GM12878 (cell line): ENCODE results near the gene VWA8. TPM values are rescaled to one million over a fixed set of nuclear protein-coding genes. Genes with fewer than 3 reads are reported as not detected.

Experiments used
- ATAC-seq: fragments of 200-7000 bp; cut with Tn5 transposase; 3 replicates; pipeline ENCODE4 v1.9.1; 2020; ENCODE audit warnings: mild to moderate bottlenecking, moderate library complexity
- BruUV-seq: library from RNA; stranded (reverse); fragments of 400-500 nt; replicated peaks from 2 replicates; lab custom pipeline; 2021; lab: Mats Ljungman, UMichigan
- CTCF ChIA-PET: fragments of 300-600 bp; sonication (Branson Sonifier 250); formaldehyde crosslinking; extraction: SDS; loops from one replicate; lab custom pipeline; 2021; ENCODE audit warnings: inconsistent platforms; lab: Yijun Ruan, JAX
- POLR2A ChIA-PET: fragments of 350-600 bp; formaldehyde crosslinking; extraction: SDS; loops from one replicate; lab custom pipeline; 2021; ENCODE audit warnings: inconsistent platforms; lab: Charles Lee
- RAD21 ChIA-PET: fragments of 300-600 bp; sonication (Branson Sonifier 250); formaldehyde crosslinking; loops from one replicate; lab custom pipeline; 2023; ENCODE audit warnings: antibody characterized with exemption; ENCODE audit not compliant: unreplicated experiment; lab: Charles Lee
- SMC1A ChIA-PET: fragments of 300-600 bp; sonication (Branson Sonifier 250); formaldehyde crosslinking; loops from one replicate; lab custom pipeline; 2023; ENCODE audit not compliant: unreplicated experiment, uncharacterized antibody; lab: Charles Lee
- DNase-seq: peaks from one replicate; pipeline ENCODE4 v3.0.0-alpha.2; 2011; ENCODE audit warnings: low read depth, low spot score
- FAIRE-seq: peaks from 3 replicates; lab custom pipeline; 2011; peaks lifted over from hg19 to GRCh38; lab: Jason Lieb, UNC
- H2AFZ ChIP-seq: 2 replicates; pipeline ENCODE4 v1.6.0; 2011; ENCODE audit warnings: low read depth, low read length, control low read depth; ENCODE audit not compliant: control insufficient read depth
- H3K27ac ChIP-seq: 2 replicates; pipeline ENCODE4 v1.5.1; 2011; ENCODE audit warnings: control low read depth; ENCODE audit not compliant: control insufficient read depth, insufficient read depth
- H3K27me3 ChIP-seq, 2 experiments: replicated peaks in 1 of 2; 2 replicates each; pipeline versions ENCODE4 v1.6.0 to v1.6.1; 2011; ENCODE audit warnings: low read length in 1 of 2; ENCODE audit not compliant: control insufficient read depth in 2 of 2, insufficient read depth in 2 of 2
- H3K36me3 ChIP-seq, 2 experiments: 2 replicates each; pipeline ENCODE4 v1.5.1; 2011; ENCODE audit warnings: low read length in 1 of 2; ENCODE audit not compliant: control insufficient read depth in 2 of 2, insufficient read depth in 2 of 2
- H3K4me1 ChIP-seq: 2 replicates; pipeline ENCODE4 v1.6.1; 2011; ENCODE audit warnings: mild to moderate bottlenecking, low read length, moderate library complexity, mixed read lengths; ENCODE audit not compliant: control insufficient read depth, insufficient read depth
- H3K4me2 ChIP-seq: 2 replicates; pipeline ENCODE4 v1.6.0; 2011; ENCODE audit warnings: control low read depth; ENCODE audit not compliant: control insufficient read depth, insufficient read depth
- H3K4me3 ChIP-seq: fragments of 200-600 bp; sonication (generic); 2 replicates; pipeline ENCODE4 v1.5.1; 2016
- H3K79me2 ChIP-seq: 2 replicates; pipeline ENCODE4 v1.6.0; 2011; ENCODE audit warnings: low read length; ENCODE audit not compliant: control insufficient read depth, insufficient read depth
- H3K9ac ChIP-seq: 2 replicates; pipeline ENCODE4 v1.8.0; 2011; ENCODE audit warnings: low read length, control low read depth, mixed read lengths; ENCODE audit not compliant: control insufficient read depth, insufficient read depth
- H3K9me3 ChIP-seq: replicated peaks from 3 replicates; pipeline ENCODE4 v1.5.1; 2011; ENCODE audit warnings: mild to moderate bottlenecking, low read length; ENCODE audit not compliant: control insufficient read depth, insufficient read depth
- H4K20me1 ChIP-seq: 2 replicates; pipeline ENCODE4 v1.6.0; 2011; ENCODE audit not compliant: control insufficient read depth, insufficient read depth
- NR2F1 ChIP-seq: fragments of 450-650 bp; conservative IDR thresholded peaks from 2 replicates; pipeline ENCODE4 v1.6.1; 2017; ENCODE audit warnings: mild to moderate bottlenecking
- PAX8 ChIP-seq: fragments of 450-650 bp; IDR thresholded peaks from 2 replicates; pipeline ENCODE4 v1.6.1; 2017; ENCODE audit warnings: mild to moderate bottlenecking, moderate library complexity
- POLR2AphosphoS2 ChIP-seq: IDR thresholded peaks from 2 replicates; pipeline ENCODE4 v1.6.1; 2011; ENCODE audit warnings: low read depth, mild to moderate bottlenecking, low read length, improper control_type of control experiment, moderate library complexity
- SKIL ChIP-seq: fragments of 450-650 bp; IDR thresholded peaks from 2 replicates; pipeline ENCODE4 v1.6.1; 2017; ENCODE audit warnings: mild to moderate bottlenecking, low read depth, inconsistent platforms; ENCODE audit not compliant: poor library complexity, severe bottlenecking
- WGBS: methylation state at CpG from one replicate; pipeline ENCODE4 v1.1.6; 2016; ENCODE audit warnings: low lambda C conversion rate; ENCODE audit not compliant: insufficient replicate concordance, insufficient coverage; ENCODE audit errors: missing lambda C conversion rate; 5-methylcytosine and 5-hydroxymethylcytosine counted together
- in situ Hi-C: fragments of 300-500 bp; cut with MboI; formaldehyde crosslinking; loops from 9 replicates; pipeline ENCODE4 v1.14.3; 2018; ENCODE audit warnings: mixed read lengths
- intact Hi-C: fragments of 100-400 bp; cut with micrococcal nuclease; formaldehyde crosslinking; loops from one replicate; pipeline ENCODE4 v1.14.2; 2022; ENCODE audit not compliant: unreplicated experiment
- polyA plus RNA-seq, 11 experiments: library from polyadenylated mRNA; depleted of rRNA in 4 of 11; unstranded in 6 of 11; stranded (reverse) in 5 of 11; fragments of >200 nt; fragmentation: Nextera tagmentation in 4 of 11; fragmentation: Illumina TruSeq in 1 of 11; extraction: Ambion mirVana in 4 of 11; extraction: Trizol in 1 of 11; gene quantifications; 1 replicate in 1 of 11; 2 replicates in 10 of 11; pipeline versions ENCODE4 v1.2.1 to v1.2.3, GENCODE V29; 2011 to 2016; ENCODE audit warnings: inconsistent platforms in 2 of 11, missing spikeins in 2 of 11, low read depth in 1 of 11
- total RNA-seq, 4 experiments: library from RNA; depleted of rRNA in 3 of 4; stranded (reverse); fragments of >200 nt in 3 of 4; fragmentation: Illumina TruSeq in 1 of 4; extraction: Trizol in 1 of 4; gene quantifications; 2 replicates each; pipeline versions ENCODE4 v1.2.1 to v1.2.3, GENCODE V29; 2013 to 2021
- TF ChIP-seq, protein P1 (sequence below): fragments of 450-650 bp; IDR thresholded peaks from 2 replicates; pipeline ENCODE4 v1.6.1; 2016; ENCODE audit warnings: mild to moderate bottlenecking
- TF ChIP-seq, protein P2 (sequence below): IDR thresholded peaks from 2 replicates; pipeline ENCODE4 v1.6.1; 2011; ENCODE audit warnings: borderline replicate concordance, low read depth, mild to moderate bottlenecking, moderate library complexity, mixed read lengths, low read length; ENCODE audit not compliant: insufficient read depth; ENCODE audit errors: extremely low read length
- TF ChIP-seq, protein P3 (sequence below): fragments of 450-650 bp; IDR thresholded peaks from 2 replicates; pipeline ENCODE4 v1.6.1; 2016; ENCODE audit warnings: mild to moderate bottlenecking, moderate library complexity, borderline replicate concordance

Gene VWA8
- total and polyA plus RNA-seq, 10 of the 15 experiments (the other 5 are each of a cell fraction or from before 2014, with no cell fraction given): 3.0 to 21.8 (median 13.5) TPM

GRCh38 chr13:41780715-41781706 lies 179.9 kb downstream of the VWA8 start:
- RAD21 ChIA-PET: no interaction called here
- FAIRE-seq (no peak), DNase-seq (no peak), ATAC-seq (no peak)
- WGBS: 79% methylated on average over 5 of the region's 5 CpGs
- H3K4me3 ChIP-seq: no peak overlapping the region
- no peaks in the 10 kb centered on the region for H3K4me1 ChIP-seq
- H4K20me1 ChIP-seq: no peaks in the 10 kb centered on the region
- POLR2A ChIA-PET: no interaction called here
- no TSS peak for BruUV-seq
- TF ChIP-seq, protein P1, sequence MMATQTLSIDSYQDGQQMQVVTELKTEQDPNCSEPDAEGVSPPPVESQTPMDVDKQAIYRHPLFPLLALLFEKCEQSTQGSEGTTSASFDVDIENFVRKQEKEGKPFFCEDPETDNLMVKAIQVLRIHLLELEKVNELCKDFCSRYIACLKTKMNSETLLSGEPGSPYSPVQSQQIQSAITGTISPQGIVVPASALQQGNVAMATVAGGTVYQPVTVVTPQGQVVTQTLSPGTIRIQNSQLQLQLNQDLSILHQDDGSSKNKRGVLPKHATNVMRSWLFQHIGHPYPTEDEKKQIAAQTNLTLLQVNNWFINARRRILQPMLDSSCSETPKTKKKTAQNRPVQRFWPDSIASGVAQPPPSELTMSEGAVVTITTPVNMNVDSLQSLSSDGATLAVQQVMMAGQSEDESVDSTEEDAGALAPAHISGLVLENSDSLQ: no peak
- TF ChIP-seq POLR2AphosphoS2 (no peak), NR2F1 (no peak), SKIL (no peak), PAX8 (no peak)
- TF ChIP-seq, protein P2, sequence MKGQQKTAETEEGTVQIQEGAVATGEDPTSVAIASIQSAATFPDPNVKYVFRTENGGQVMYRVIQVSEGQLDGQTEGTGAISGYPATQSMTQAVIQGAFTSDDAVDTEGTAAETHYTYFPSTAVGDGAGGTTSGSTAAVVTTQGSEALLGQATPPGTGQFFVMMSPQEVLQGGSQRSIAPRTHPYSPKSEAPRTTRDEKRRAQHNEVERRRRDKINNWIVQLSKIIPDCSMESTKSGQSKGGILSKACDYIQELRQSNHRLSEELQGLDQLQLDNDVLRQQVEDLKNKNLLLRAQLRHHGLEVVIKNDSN: no peak
- TF ChIP-seq, protein P3, sequence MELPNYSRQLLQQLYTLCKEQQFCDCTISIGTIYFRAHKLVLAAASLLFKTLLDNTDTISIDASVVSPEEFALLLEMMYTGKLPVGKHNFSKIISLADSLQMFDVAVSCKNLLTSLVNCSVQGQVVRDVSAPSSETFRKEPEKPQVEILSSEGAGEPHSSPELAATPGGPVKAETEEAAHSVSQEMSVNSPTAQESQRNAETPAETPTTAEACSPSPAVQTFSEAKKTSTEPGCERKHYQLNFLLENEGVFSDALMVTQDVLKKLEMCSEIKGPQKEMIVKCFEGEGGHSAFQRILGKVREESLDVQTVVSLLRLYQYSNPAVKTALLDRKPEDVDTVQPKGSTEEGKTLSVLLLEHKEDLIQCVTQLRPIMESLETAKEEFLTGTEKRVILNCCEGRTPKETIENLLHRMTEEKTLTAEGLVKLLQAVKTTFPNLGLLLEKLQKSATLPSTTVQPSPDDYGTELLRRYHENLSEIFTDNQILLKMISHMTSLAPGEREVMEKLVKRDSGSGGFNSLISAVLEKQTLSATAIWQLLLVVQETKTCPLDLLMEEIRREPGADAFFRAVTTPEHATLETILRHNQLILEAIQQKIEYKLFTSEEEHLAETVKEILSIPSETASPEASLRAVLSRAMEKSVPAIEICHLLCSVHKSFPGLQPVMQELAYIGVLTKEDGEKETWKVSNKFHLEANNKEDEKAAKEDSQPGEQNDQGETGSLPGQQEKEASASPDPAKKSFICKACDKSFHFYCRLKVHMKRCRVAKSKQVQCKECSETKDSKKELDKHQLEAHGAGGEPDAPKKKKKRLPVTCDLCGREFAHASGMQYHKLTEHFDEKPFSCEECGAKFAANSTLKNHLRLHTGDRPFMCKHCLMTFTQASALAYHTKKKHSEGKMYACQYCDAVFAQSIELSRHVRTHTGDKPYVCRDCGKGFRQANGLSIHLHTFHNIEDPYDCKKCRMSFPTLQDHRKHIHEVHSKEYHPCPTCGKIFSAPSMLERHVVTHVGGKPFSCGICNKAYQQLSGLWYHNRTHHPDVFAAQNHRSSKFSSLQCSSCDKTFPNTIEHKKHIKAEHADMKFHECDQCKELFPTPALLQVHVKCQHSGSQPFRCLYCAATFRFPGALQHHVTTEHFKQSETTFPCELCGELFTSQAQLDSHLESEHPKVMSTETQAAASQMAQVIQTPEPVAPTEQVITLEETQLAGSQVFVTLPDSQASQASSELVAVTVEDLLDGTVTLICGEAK: no peak
- in situ Hi-C loops (no loop called here), intact Hi-C loops (no loop called here)
- no peaks in the 10 kb centered on the region for H3K9me3 ChIP-seq
- no peak overlapping the region for H2AFZ ChIP-seq
- no peaks in the 10 kb centered on the region for H3K79me2 ChIP-seq
- no peaks in the 10 kb centered on the region for H3K27me3 ChIP-seq
- H3K9ac ChIP-seq: no peak overlapping the region
- no peak overlapping the region for H3K4me2 ChIP-seq
- CTCF ChIA-PET: no interaction called here
- no peak overlapping the region for H3K27ac ChIP-seq
- SMC1A ChIA-PET: no interaction called here
- H3K36me3 ChIP-seq: peaks cover 0 to 4% of the 10 kb centered on the region in 2 experiments; a peak in 1 of 4 replicates
